GM23338 (cell line): ENCODE data around the gene ATOH8.

Experiments used
- CREB1 ChIP-seq: fragments of 250-450 bp; sonication (Bioruptor Pico); IDR thresholded peaks from 2 replicates; pipeline ENCODE4 v1.5.0; 2020; ENCODE audit warnings: low read depth, mild to moderate bottlenecking, moderate library complexity
- EZH2 ChIP-seq: fragments of 200-600 bp; sonication (generic); IDR thresholded peaks from one replicate; pipeline ENCODE4 v1.8.0; 2017; ENCODE audit warnings: antibody characterized with exemption, mild to moderate bottlenecking, low read depth; ENCODE audit not compliant: unreplicated experiment
- EZH2phosphoT487 ChIP-seq: fragments of 200-600 bp; sonication (generic); IDR thresholded peaks from one replicate; pipeline ENCODE4 v1.8.1; 2018; ENCODE audit warnings: antibody characterized with exemption; ENCODE audit not compliant: unreplicated experiment
- JUNB ChIP-seq: IDR thresholded peaks from one replicate; pipeline ENCODE4 v1.6.1; 2016; ENCODE audit warnings: antibody characterized with exemption; ENCODE audit not compliant: unreplicated experiment
- NANOG ChIP-seq: IDR thresholded peaks from 2 replicates; pipeline ENCODE4 v1.6.1; 2016; ENCODE audit warnings: antibody characterized with exemption, borderline replicate concordance
- POLR2AphosphoS5 ChIP-seq: IDR thresholded peaks from 2 replicates; pipeline ENCODE4 v1.6.1; 2016; ENCODE audit warnings: antibody characterized with exemption, low read depth
- TF ChIP-seq, protein P1 (sequence below), 2 experiments: fragments of 200-600 bp in 1 of 2; sonication (generic) in 1 of 2; conservative IDR thresholded peaks; 2 replicates each; pipeline versions ENCODE4 v1.5.1 to v1.6.1; 2016 to 2017; ENCODE audit warnings: antibody characterized with exemption in 2 of 2, low read depth in 2 of 2, mild to moderate bottlenecking in 2 of 2, moderate library complexity in 1 of 2
- TF ChIP-seq, protein P2 (sequence below): IDR thresholded peaks from one replicate; pipeline ENCODE4 v1.6.1; 2018; ENCODE audit warnings: antibody characterized with exemption; ENCODE audit not compliant: unreplicated experiment
- TF ChIP-seq, protein P3 (sequence below): IDR thresholded peaks from 2 replicates; pipeline ENCODE4 v1.6.1; 2016; ENCODE audit warnings: antibody characterized with exemption

DNA sequence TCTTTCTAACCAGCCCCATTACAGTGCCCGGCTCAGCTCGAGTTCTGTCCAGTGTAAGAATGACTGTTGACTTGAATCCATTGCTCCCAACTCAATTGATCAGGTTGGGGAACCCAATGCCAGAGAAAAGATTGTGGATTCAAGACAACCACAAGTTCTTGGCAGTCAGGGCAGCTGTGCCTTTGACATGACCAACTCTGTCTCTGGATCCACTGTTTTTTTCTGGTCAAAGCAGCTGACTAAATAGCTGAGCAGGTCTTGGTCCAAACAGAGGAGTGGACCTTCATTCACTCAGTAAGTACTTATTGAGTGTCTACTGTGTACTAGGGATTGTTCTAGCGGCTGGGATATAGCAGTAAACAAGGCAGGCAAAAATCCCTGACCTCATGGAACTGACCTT, 6.3 kb upstream of the ATOH8 start:
- TF ChIP-seq, protein P1, sequence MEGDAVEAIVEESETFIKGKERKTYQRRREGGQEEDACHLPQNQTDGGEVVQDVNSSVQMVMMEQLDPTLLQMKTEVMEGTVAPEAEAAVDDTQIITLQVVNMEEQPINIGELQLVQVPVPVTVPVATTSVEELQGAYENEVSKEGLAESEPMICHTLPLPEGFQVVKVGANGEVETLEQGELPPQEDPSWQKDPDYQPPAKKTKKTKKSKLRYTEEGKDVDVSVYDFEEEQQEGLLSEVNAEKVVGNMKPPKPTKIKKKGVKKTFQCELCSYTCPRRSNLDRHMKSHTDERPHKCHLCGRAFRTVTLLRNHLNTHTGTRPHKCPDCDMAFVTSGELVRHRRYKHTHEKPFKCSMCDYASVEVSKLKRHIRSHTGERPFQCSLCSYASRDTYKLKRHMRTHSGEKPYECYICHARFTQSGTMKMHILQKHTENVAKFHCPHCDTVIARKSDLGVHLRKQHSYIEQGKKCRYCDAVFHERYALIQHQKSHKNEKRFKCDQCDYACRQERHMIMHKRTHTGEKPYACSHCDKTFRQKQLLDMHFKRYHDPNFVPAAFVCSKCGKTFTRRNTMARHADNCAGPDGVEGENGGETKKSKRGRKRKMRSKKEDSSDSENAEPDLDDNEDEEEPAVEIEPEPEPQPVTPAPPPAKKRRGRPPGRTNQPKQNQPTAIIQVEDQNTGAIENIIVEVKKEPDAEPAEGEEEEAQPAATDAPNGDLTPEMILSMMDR (conservative IDR thresholded peaks at IDR 0.05; ENCODE audit: low read depth in 2 of 2): no peak
- TF ChIP-seq EZH2 (no peak), POLR2AphosphoS5 (no peak), JUNB (no peak), CREB1 (no peak), EZH2phosphoT487 (no peak), NANOG (no peak)
- TF ChIP-seq, protein P2, sequence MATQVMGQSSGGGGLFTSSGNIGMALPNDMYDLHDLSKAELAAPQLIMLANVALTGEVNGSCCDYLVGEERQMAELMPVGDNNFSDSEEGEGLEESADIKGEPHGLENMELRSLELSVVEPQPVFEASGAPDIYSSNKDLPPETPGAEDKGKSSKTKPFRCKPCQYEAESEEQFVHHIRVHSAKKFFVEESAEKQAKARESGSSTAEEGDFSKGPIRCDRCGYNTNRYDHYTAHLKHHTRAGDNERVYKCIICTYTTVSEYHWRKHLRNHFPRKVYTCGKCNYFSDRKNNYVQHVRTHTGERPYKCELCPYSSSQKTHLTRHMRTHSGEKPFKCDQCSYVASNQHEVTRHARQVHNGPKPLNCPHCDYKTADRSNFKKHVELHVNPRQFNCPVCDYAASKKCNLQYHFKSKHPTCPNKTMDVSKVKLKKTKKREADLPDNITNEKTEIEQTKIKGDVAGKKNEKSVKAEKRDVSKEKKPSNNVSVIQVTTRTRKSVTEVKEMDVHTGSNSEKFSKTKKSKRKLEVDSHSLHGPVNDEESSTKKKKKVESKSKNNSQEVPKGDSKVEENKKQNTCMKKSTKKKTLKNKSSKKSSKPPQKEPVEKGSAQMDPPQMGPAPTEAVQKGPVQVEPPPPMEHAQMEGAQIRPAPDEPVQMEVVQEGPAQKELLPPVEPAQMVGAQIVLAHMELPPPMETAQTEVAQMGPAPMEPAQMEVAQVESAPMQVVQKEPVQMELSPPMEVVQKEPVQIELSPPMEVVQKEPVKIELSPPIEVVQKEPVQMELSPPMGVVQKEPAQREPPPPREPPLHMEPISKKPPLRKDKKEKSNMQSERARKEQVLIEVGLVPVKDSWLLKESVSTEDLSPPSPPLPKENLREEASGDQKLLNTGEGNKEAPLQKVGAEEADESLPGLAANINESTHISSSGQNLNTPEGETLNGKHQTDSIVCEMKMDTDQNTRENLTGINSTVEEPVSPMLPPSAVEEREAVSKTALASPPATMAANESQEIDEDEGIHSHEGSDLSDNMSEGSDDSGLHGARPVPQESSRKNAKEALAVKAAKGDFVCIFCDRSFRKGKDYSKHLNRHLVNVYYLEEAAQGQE: no peak
- TF ChIP-seq, protein P3, sequence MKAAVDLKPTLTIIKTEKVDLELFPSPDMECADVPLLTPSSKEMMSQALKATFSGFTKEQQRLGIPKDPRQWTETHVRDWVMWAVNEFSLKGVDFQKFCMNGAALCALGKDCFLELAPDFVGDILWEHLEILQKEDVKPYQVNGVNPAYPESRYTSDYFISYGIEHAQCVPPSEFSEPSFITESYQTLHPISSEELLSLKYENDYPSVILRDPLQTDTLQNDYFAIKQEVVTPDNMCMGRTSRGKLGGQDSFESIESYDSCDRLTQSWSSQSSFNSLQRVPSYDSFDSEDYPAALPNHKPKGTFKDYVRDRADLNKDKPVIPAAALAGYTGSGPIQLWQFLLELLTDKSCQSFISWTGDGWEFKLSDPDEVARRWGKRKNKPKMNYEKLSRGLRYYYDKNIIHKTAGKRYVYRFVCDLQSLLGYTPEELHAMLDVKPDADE: no peak
